ENCODE results near the gene GABARAPL1. TPM values are rescaled to one million over a fixed set of nuclear protein-coding genes. Genes with fewer than 3 reads are reported as not detected.

GABARAPL1 gene
- total and polyA plus RNA-seq, 2 of the 13 experiments (the other 11 are each of a cell fraction or from before 2014, with no cell fraction given): 7.9 to 26.1 TPM

DNA sequence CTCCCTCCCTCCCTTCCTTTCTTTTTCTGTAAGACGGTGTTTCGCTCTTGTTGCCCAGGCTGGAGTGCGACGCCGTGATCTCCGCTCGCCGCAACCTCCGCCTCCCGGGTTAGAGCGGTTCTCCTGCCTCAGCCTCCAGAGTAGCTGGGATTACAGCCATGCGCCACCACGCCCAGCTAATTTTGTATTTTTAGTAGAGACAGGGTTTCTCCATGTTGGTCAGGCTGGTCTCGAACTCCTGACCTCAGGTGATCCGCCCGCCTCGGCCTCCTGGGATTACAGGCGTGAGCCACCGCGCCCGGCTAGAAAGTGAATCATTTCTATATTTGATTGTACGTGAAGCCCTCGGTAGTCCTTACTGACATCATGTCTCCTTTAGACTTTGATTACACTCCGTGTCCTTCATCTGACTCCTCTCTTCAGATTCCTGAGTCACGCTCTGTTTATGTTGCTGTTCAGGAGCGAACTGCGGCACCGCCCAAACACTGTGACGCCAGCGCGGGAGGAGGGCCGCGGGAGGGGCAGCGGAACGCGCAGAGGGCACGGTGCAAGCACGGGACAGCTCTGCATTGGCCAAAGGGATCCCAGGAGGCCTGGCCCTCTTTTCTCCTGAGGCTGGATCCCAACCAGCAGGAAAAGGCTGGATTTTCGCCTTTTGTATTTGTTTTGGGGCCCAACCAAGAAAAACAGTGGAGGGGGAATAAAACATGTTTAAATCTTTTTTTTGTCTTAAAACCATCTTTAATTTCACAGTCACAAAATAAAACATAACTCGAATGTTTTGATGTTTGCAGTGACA, 538 bp upstream of the GABARAPL1 start (continued):
- TF ChIP-seq PHB2 (IDR thresholded peaks at IDR 0.05; ENCODE audit: partially characterized antibody) (no peak), NFATC3 (CRISPR knock-in tag; IDR thresholded peaks at IDR 0.05) (0 out of 2 replicates have a peak, but pooled peaks have one; percentile 44), SP1 (IDR thresholded peaks at IDR 0.05) (no peak), SP1 (CRISPR knock-in tag; IDR thresholded peaks at IDR 0.05) (peak; percentile 82), ZFP37 (CRISPR knock-in tag; IDR thresholded peaks at IDR 0.05; ENCODE audit: borderline replicate concordance) (no peak), KLF16 (CRISPR knock-in tag; IDR thresholded peaks at IDR 0.05) (peak in 1 of 2 experiments; percentile 56; a peak in 1 of 4 replicates), KDM2A (CRISPR knock-in tag; IDR thresholded peaks at IDR 0.05; ENCODE audit: borderline replicate concordance, low read depth) (peak; percentile 88), KAT8 (CRISPR knock-in tag; IDR thresholded peaks at IDR 0.05) (peak; percentile 59), FOXO1 (CRISPR knock-in tag; IDR thresholded peaks at IDR 0.05) (peak; percentile 86), HDAC2 (CRISPR knock-in tag; IDR thresholded peaks at IDR 0.05) (peak; percentile 46; the same call in 1 of the 2 replicates), ZMYM2 (CRISPR knock-in tag; IDR thresholded peaks at IDR 0.05) (peak; percentile 90), ZSCAN21 (CRISPR knock-in tag; IDR thresholded peaks at IDR 0.05; ENCODE audit: borderline replicate concordance) (0 out of 2 replicates have a peak, but pooled peaks have one; percentile 5), FOXA3 (CRISPR knock-in tag; IDR thresholded peaks at IDR 0.05) (peak; percentile 57; the same call in 1 of the 2 replicates), KLF11 (CRISPR knock-in tag; IDR thresholded peaks at IDR 0.05) (0 out of 2 replicates have a peak, but pooled peaks have one; percentile 22), EP300 (IDR thresholded peaks at IDR 0.05; ENCODE audit: low read depth in 2 of 2, low read length in 2 of 2) (peak in 1 of 2 experiments; percentile 9; a peak in 1 of 4 replicates), EP300 (CRISPR knock-in tag; IDR thresholded peaks at IDR 0.05; ENCODE audit: borderline replicate concordance) (no peak; the same call in 1 of the 2 replicates), ZSCAN12 (CRISPR knock-in tag; IDR thresholded peaks at IDR 0.05) (no peak), ZNF12 (CRISPR knock-in tag; IDR thresholded peaks at IDR 0.05) (0 out of 2 replicates have a peak, but pooled peaks have one; percentile 8), ZNF24 (IDR thresholded peaks at IDR 0.05) (peak; percentile 66; the same call in 1 of the 2 replicates), SP5 (CRISPR knock-in tag; IDR thresholded peaks at IDR 0.05; ENCODE audit: borderline replicate concordance, low read depth) (peak; percentile 73), MAFF (IDR thresholded peaks at IDR 0.05; ENCODE audit: low read depth, low read length) (peak; percentile 43; the same call in 1 of the 2 replicates), THYN1 (CRISPR knock-in tag; IDR thresholded peaks at IDR 0.05; ENCODE audit: borderline replicate concordance, low read depth) (no peak), NONO (IDR thresholded peaks at IDR 0.05) (no peak), NONO (CRISPR knock-in tag; conservative IDR thresholded peaks at IDR 0.05) (0 out of 2 replicates have a peak, but pooled peaks have one; percentile 45)
- TF ChIP-seq, protein P1, sequence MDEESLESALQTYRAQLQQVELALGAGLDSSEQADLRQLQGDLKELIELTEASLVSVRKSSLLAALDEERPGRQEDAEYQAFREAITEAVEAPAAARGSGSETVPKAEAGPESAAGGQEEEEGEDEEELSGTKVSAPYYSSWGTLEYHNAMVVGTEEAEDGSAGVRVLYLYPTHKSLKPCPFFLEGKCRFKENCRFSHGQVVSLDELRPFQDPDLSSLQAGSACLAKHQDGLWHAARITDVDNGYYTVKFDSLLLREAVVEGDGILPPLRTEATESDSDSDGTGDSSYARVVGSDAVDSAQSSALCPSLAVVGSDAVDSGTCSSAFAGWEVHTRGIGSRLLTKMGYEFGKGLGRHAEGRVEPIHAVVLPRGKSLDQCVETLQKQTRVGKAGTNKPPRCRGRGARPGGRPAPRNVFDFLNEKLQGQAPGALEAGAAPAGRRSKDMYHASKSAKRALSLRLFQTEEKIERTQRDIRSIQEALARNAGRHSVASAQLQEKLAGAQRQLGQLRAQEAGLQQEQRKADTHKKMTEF (CRISPR knock-in tag; IDR thresholded peaks at IDR 0.05): peak; percentile 86
- TF ChIP-seq, protein P2, sequence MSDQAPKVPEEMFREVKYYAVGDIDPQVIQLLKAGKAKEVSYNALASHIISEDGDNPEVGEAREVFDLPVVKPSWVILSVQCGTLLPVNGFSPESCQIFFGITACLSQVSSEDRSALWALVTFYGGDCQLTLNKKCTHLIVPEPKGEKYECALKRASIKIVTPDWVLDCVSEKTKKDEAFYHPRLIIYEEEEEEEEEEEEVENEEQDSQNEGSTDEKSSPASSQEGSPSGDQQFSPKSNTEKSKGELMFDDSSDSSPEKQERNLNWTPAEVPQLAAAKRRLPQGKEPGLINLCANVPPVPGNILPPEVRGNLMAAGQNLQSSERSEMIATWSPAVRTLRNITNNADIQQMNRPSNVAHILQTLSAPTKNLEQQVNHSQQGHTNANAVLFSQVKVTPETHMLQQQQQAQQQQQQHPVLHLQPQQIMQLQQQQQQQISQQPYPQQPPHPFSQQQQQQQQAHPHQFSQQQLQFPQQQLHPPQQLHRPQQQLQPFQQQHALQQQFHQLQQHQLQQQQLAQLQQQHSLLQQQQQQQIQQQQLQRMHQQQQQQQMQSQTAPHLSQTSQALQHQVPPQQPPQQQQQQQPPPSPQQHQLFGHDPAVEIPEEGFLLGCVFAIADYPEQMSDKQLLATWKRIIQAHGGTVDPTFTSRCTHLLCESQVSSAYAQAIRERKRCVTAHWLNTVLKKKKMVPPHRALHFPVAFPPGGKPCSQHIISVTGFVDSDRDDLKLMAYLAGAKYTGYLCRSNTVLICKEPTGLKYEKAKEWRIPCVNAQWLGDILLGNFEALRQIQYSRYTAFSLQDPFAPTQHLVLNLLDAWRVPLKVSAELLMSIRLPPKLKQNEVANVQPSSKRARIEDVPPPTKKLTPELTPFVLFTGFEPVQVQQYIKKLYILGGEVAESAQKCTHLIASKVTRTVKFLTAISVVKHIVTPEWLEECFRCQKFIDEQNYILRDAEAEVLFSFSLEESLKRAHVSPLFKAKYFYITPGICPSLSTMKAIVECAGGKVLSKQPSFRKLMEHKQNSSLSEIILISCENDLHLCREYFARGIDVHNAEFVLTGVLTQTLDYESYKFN (CRISPR knock-in tag; conservative IDR thresholded peaks at IDR 0.05): peak; percentile 40
- TF ChIP-seq, protein P3, sequence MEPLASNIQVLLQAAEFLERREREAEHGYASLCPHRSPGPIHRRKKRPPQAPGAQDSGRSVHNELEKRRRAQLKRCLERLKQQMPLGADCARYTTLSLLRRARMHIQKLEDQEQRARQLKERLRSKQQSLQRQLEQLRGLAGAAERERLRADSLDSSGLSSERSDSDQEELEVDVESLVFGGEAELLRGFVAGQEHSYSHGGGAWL (CRISPR knock-in tag; IDR thresholded peaks at IDR 0.05): no peak
